IMR-90 (cell line): ENCODE data around the gene ZCCHC17. TPM values are rescaled to one million over a fixed set of nuclear protein-coding genes. Genes with fewer than 3 reads are reported as not detected.
A peak's percentile ranks its signal among the peaks of the same experiment; 100 is the strongest.

Experiments used
- ATAC-seq: fragments of 200-7000 bp; cut with Tn5 transposase; 2 replicates; pipeline ENCODE4 v1.9.1; 2020; ENCODE audit warnings: low read depth, mild to moderate bottlenecking, moderate library complexity
- BruUV-seq: library from RNA; stranded (reverse); fragments of 400-500 nt; replicated peaks from 2 replicates; lab custom pipeline; 2021; lab: Mats Ljungman, UMichigan
- CTCF ChIA-PET: fragments of 300-600 bp; formaldehyde crosslinking; extraction: SDS; loops from one replicate; lab custom pipeline; 2021; ENCODE audit warnings: antibody characterized with exemption; lab: Yijun Ruan, JAX
- POLR2A ChIA-PET: fragments of 300-600 bp; sonication (Branson Sonifier 250); formaldehyde crosslinking; loops from one replicate; lab custom pipeline; 2022; ENCODE audit warnings: antibody characterized with exemption; ENCODE audit not compliant: unreplicated experiment; lab: Charles Lee
- DNase-seq: peaks from one replicate; pipeline ENCODE4 v3.0.0; 2013
- H2AFZ ChIP-seq: replicated peaks from 2 replicates; pipeline ENCODE3; 2013; ENCODE audit warnings: low read length, mild to moderate bottlenecking; ENCODE audit not compliant: poor library complexity
- H2AK5ac ChIP-seq: 2 replicates; pipeline ENCODE4 v1.6.1; 2013; ENCODE audit warnings: low read depth, low read length, inconsistent platforms
- H2AK9ac ChIP-seq: replicated peaks from 2 replicates; pipeline ENCODE3; 2013; ENCODE audit warnings: mild to moderate bottlenecking, low read depth, low read length, moderate library complexity; ENCODE audit not compliant: poor library complexity
- H2BK120ac ChIP-seq: 2 replicates; pipeline ENCODE4 v1.6.1; 2013; ENCODE audit warnings: low read depth, low read length, inconsistent platforms
- H2BK15ac ChIP-seq: 3 replicates; pipeline ENCODE4 v1.6.1; 2013; ENCODE audit warnings: low read depth, low read length, inconsistent platforms
- H2BK20ac ChIP-seq: 2 replicates; pipeline ENCODE4 v1.6.1; 2013; ENCODE audit warnings: low read depth, mild to moderate bottlenecking, inconsistent platforms, low read length, moderate library complexity
- H2BK5ac ChIP-seq: 2 replicates; pipeline ENCODE4 v1.6.1; 2013; ENCODE audit warnings: mild to moderate bottlenecking, low read depth, low read length, inconsistent platforms; ENCODE audit not compliant: poor library complexity, severe bottlenecking
- H3K14ac ChIP-seq: replicated peaks from 2 replicates; pipeline ENCODE4 v1.6.1; 2013; ENCODE audit warnings: low read depth, low read length, inconsistent platforms
- H3K18ac ChIP-seq: 2 replicates; pipeline ENCODE4 v1.6.1; 2013; ENCODE audit warnings: low read depth, low read length, control low read depth
- H3K23ac ChIP-seq: 2 replicates; pipeline ENCODE4 v1.6.1; 2013; ENCODE audit warnings: low read depth, low read length, inconsistent platforms
- H3K27ac ChIP-seq: 2 replicates; pipeline ENCODE4 v1.5.1; 2013; ENCODE audit warnings: mild to moderate bottlenecking, control low read depth, low read length; ENCODE audit not compliant: insufficient read depth
- H3K27me3 ChIP-seq: 2 replicates; pipeline ENCODE4 v1.6.1; 2013; ENCODE audit warnings: low read length; ENCODE audit not compliant: control insufficient read depth, insufficient read depth
- H3K36me3 ChIP-seq: 2 replicates; pipeline ENCODE4 v1.6.1; 2013; ENCODE audit warnings: low read length, mixed read lengths; ENCODE audit not compliant: control insufficient read depth, insufficient read depth
- H3K4ac ChIP-seq: 2 replicates; pipeline ENCODE4 v1.6.1; 2013; ENCODE audit warnings: low read depth, low read length, inconsistent platforms
- H3K4me1 ChIP-seq: 2 replicates; pipeline ENCODE4 v1.6.1; 2013; ENCODE audit warnings: low read length, mixed read lengths; ENCODE audit not compliant: control insufficient read depth, insufficient read depth
- H3K4me2 ChIP-seq: 2 replicates; pipeline ENCODE4 v1.6.1; 2013; ENCODE audit warnings: low read depth, mild to moderate bottlenecking, control low read depth, low read length, moderate library complexity
- H3K4me3 ChIP-seq: 2 replicates; pipeline ENCODE4 v1.5.1; 2013; ENCODE audit warnings: low read depth, mild to moderate bottlenecking, control low read depth, low read length, moderate library complexity; ENCODE audit not compliant: insufficient read depth
- H3K56ac ChIP-seq: 2 replicates; pipeline ENCODE4 v1.6.1; 2013; ENCODE audit warnings: low read length, inconsistent platforms; ENCODE audit not compliant: insufficient read depth; ENCODE audit errors: extremely low read depth
- H3K79me1 ChIP-seq, 2 experiments: 2 replicates each; pipeline ENCODE4 v1.6.1; 2013; ENCODE audit warnings: low read length in 2 of 2, inconsistent platforms in 1 of 2, low read depth in 1 of 2
- H3K9ac ChIP-seq: 2 replicates; pipeline ENCODE4 v1.6.1; 2013; ENCODE audit warnings: low read depth, low read length, control low read depth
- H3K9me1 ChIP-seq: 2 replicates; pipeline ENCODE4 v1.6.1; 2013; ENCODE audit warnings: low read length, inconsistent platforms; ENCODE audit not compliant: insufficient read depth
- H3K9me3 ChIP-seq: 2 replicates; pipeline ENCODE4 v1.6.1; 2013; ENCODE audit warnings: low read length; ENCODE audit not compliant: control insufficient read depth, insufficient read depth
- H4K20me1 ChIP-seq: 2 replicates; pipeline ENCODE4 v1.6.1; 2013; ENCODE audit warnings: low read length, inconsistent platforms; ENCODE audit not compliant: insufficient read depth
- H4K5ac ChIP-seq: 2 replicates; pipeline ENCODE4 v1.6.1; 2013; ENCODE audit warnings: mild to moderate bottlenecking, low read depth, low read length, control low read depth
- H4K8ac ChIP-seq, 2 experiments: 2 replicates each; pipeline ENCODE4 v1.6.1; 2013; ENCODE audit warnings: low read depth in 2 of 2, low read length in 2 of 2, control low read depth in 1 of 2, inconsistent platforms in 1 of 2
- H4K91ac ChIP-seq: 2 replicates; pipeline ENCODE4 v1.6.1; 2013; ENCODE audit warnings: low read depth, low read length, inconsistent platforms; ENCODE audit not compliant: insufficient read depth
- BHLHE40 ChIP-seq: fragments of 150-350 bp; IDR thresholded peaks from 2 replicates; pipeline ENCODE4 v1.6.1; 2016; ENCODE audit warnings: mild to moderate bottlenecking, low read depth, low read length
- FOS ChIP-seq: fragments of 150-350 bp; IDR thresholded peaks from 2 replicates; pipeline ENCODE4 v1.6.1; 2016; ENCODE audit warnings: low read depth, low read length
- MAFK ChIP-seq: IDR thresholded peaks from 2 replicates; pipeline ENCODE4 v1.6.1; 2012; ENCODE audit warnings: low read depth, low read length, improper control_type of control experiment
- MAZ ChIP-seq: IDR thresholded peaks from 2 replicates; pipeline ENCODE4 v1.6.1; 2012; ENCODE audit warnings: low read depth, mild to moderate bottlenecking, low read length, improper control_type of control experiment, moderate library complexity, borderline replicate concordance
- MXI1 ChIP-seq: IDR thresholded peaks from 2 replicates; pipeline ENCODE4 v1.6.1; 2012; ENCODE audit warnings: low read depth, mild to moderate bottlenecking, low read length, moderate library complexity, borderline replicate concordance
- NFE2L2 ChIP-seq: fragments of 150-350 bp; IDR thresholded peaks from 2 replicates; pipeline ENCODE4 v1.6.1; 2016; ENCODE audit warnings: low read depth, mild to moderate bottlenecking, low read length
- POLR2A ChIP-seq: IDR thresholded peaks from 2 replicates; pipeline ENCODE4 v1.6.1; 2012; ENCODE audit warnings: mild to moderate bottlenecking, low read depth, low read length
- RAD21 ChIP-seq: IDR thresholded peaks from 2 replicates; pipeline ENCODE4 v1.6.1; 2012; ENCODE audit warnings: low read length, improper control_type of control experiment
- RFX5 ChIP-seq: IDR thresholded peaks from 2 replicates; pipeline ENCODE4 v1.8.0; 2012; ENCODE audit warnings: low read depth, mild to moderate bottlenecking, low read length, moderate library complexity
- SMC3 ChIP-seq: fragments of 150-350 bp; IDR thresholded peaks from 2 replicates; pipeline ENCODE4 v1.6.1; 2016; ENCODE audit warnings: low read depth, mild to moderate bottlenecking, antibody characterized with exemption, low read length, moderate library complexity
- USF2 ChIP-seq: fragments of 150-350 bp; IDR thresholded peaks from 2 replicates; pipeline ENCODE4 v1.6.1; 2017; ENCODE audit warnings: mild to moderate bottlenecking, antibody characterized with exemption, low read length, low read depth
- WGBS, 2 experiments: methylation state at CpG; one replicate each; pipeline versions ENCODE4 v1.1.5 to v1.1.7; 2013; ENCODE audit warnings: missing lambda C conversion rate in 2 of 2; ENCODE audit not compliant: insufficient read length in 1 of 2; ENCODE audit errors: extremely low coverage in 2 of 2; 5-methylcytosine and 5-hydroxymethylcytosine counted together
- dilution Hi-C: fragments of 300-500 bp; cut with HindIII; formaldehyde crosslinking; loops from one replicate; pipeline ENCODE4 v1.14.3; 2018; ENCODE audit warnings: low sequenced_read_pairs; ENCODE audit not compliant: unreplicated experiment
- in situ Hi-C: fragments of 300-500 bp; cut with MboI; formaldehyde crosslinking; loops from 3 replicates; pipeline ENCODE4 v1.14.3; 2019; ENCODE audit warnings: low sequenced_read_pairs, inconsistent platforms, mixed read lengths
- intact Hi-C: fragments of 100-400 bp; cut with micrococcal nuclease; formaldehyde crosslinking; loops from 2 replicates; pipeline ENCODE4 v1.10.0; 2022
- polyA plus RNA-seq, 3 experiments: library from polyadenylated mRNA; depleted of rRNA; stranded (reverse); fragments of >200 nt; gene quantifications; 2 replicates each; pipeline ENCODE4 v1.2.3, GENCODE V29; 2012; ENCODE audit warnings: low replicate concordance in 1 of 3
- total RNA-seq: library from RNA; depleted of rRNA; stranded (reverse); fragments of >200 nt; gene quantifications from 2 replicates; pipeline ENCODE4 v1.2.3, GENCODE V29; 2012
- TF ChIP-seq, protein P1 (sequence below): fragments of 150-350 bp; IDR thresholded peaks from 2 replicates; pipeline ENCODE4 v1.6.1; 2016; ENCODE audit warnings: low read depth, mild to moderate bottlenecking, low read length, moderate library complexity, borderline replicate concordance

The ZCCHC17 gene
- total and polyA plus RNA-seq, 2 of the 4 experiments (the other 2 are of a cell fraction): 48.4 to 48.9 TPM

DNA sequence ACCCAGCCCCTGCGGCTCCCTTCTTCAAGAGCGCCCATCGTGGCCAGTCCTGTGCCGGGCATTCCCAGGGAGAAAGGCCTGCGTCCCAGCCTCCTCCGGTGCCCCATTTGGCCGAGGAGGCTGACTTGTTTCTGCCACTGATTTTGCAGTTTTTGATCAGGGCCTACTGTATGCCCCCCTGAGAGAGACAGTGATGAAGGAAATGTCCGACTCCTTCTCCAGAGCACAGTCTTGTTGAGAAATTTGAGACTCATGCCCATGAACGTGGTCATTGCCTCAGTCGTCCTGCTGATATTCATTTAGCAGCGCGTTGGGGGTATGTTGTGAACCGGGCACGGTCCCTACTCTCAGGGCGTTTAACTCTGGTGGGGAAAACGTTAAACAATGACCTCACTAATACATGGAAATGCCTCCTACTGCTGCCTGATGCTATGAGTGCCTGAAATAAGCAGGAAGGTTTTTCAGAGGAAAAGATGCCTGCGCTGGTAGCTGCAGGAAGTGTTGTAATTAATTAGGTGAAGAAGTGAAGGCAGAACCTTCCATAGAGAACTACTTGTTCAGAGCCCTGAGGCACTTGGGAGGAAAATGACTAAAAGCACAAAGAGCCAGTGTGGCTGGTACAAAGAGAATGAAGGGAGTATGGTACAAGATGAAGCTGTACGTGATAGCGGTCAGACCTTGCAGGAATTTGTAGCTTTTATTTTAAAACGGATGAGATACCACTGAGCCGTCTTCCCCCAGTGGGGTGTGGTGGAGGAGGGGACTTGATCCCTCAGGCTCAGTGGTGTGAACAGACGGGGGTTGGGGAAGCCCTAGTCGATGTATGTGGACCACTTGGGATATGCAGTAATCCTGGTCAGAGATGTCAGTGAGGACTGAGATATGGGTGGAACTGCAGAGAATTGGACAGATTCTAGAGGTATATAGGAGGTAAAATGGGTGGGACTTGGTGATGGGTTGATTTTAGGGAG is 730 bp downstream of the ZCCHC17 start (continued):
- TF ChIP-seq, protein P1, sequence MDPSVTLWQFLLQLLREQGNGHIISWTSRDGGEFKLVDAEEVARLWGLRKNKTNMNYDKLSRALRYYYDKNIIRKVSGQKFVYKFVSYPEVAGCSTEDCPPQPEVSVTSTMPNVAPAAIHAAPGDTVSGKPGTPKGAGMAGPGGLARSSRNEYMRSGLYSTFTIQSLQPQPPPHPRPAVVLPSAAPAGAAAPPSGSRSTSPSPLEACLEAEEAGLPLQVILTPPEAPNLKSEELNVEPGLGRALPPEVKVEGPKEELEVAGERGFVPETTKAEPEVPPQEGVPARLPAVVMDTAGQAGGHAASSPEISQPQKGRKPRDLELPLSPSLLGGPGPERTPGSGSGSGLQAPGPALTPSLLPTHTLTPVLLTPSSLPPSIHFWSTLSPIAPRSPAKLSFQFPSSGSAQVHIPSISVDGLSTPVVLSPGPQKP: no peak

- Histone ChIP-seq H3K79me1 (peaks cover 37 to 69% of the 10 kb centered on the region in 2 experiments), H2AK5ac (no peak overlapping the region), H3K36me3 (0 out of 2 replicates have a peak, but pooled peaks cover 2% of the 10 kb centered on the region), H3K18ac (no peak overlapping the region), H4K91ac (no peak overlapping the region), H2BK120ac (no peak overlapping the region), H3K23ac (no peak overlapping the region), H2BK15ac (no peak overlapping the region), H2BK5ac (no peak overlapping the region), H2AFZ (no peak overlapping the region), H3K4me1 (peaks cover 2% of the 10 kb centered on the region), H4K5ac (no peak overlapping the region), H3K14ac (no peak overlapping the region), H3K9ac (no peak overlapping the region), H3K9me1 (peaks cover 5% of the 10 kb centered on the region; the same call in 1 of the 2 replicates), H3K9me3 (no peaks in the 10 kb centered on the region), H3K56ac (no peak overlapping the region), H2AK9ac (no peak overlapping the region), H4K8ac (no peak overlapping the region), H3K4ac (no peak overlapping the region), H3K4me3 (no peak overlapping the region), H3K27ac (no peak overlapping the region), H4K20me1 (no peaks in the 10 kb centered on the region), H2BK20ac (no peak overlapping the region), H3K27me3 (no peaks in the 10 kb centered on the region), H3K4me2 (no peak overlapping the region)
- intact Hi-C loops (loop anchor here (10.0 kb wide), 1 partner anchor 115 kb away; no protein-coding TSS in a partner anchor), in situ Hi-C loops (no loop called here), dilution Hi-C loops (no loop called here)
- ChIA-PET POLR2A (no interaction called here), CTCF (no interaction called here)
- no CpG with 5 or more reads among the region's 1 CpG for WGBS, 2 experiments
- DNase-seq (peak; percentile 21), ATAC-seq (no peak)
- no TSS peak for BruUV-seq
- no peak for TF ChIP-seq USF2
- no peak for TF ChIP-seq SMC3
- TF ChIP-seq NFE2L2: no peak
- TF ChIP-seq, protein P1: no peak
- no peak for TF ChIP-seq MAZ
- TF ChIP-seq BHLHE40: no peak
- no peak for TF ChIP-seq POLR2A
- no peak for TF ChIP-seq MXI1
- no peak for TF ChIP-seq MAFK
- TF ChIP-seq RFX5: no peak
- no peak for TF ChIP-seq FOS
- TF ChIP-seq RAD21: no peak
Observed at GRCh38 chr1:31299365-31299764, 2.5 kb downstream of the ZCCHC17 start.
